Measurements from ENCODE around the gene PTH1R.

The PTH1R gene

GRCh38 chr3:46877406-46878125 lies at the start of gene PTH1R:
TSS of gene PTH1R (plus strand) at chr3:46877721. CDS start at chr3:46883560, 5,839 bp downstream.
- no peak for TF ChIP-seq CTCF (IDR thresholded peaks at IDR 0.05; ENCODE audit: extremely low read depth, insufficient read depth, missing control alignments)
- no peak for DNase-seq (ENCODE audit: low spot score)
- in situ Hi-C loops (cut with MboI; ENCODE audit: low pct_unique_long_range_greater_than_20kb, low sequenced_read_pairs, unreplicated experiment) = no loop called here

- DNase-seq (ENCODE audit: low spot score) = peak; percentile 85
- TF ChIP-seq CTCF (IDR thresholded peaks at IDR 0.05; ENCODE audit: extremely low read depth, insufficient read depth, missing control alignments) = no peak
- in situ Hi-C loops (cut with MboI; ENCODE audit: low pct_unique_long_range_greater_than_20kb, low sequenced_read_pairs, unreplicated experiment) = no loop called here
These were observed 47.8 kb upstream of the PTH1R start for GRCh38 chr3:46829699-46830208.

DNA sequence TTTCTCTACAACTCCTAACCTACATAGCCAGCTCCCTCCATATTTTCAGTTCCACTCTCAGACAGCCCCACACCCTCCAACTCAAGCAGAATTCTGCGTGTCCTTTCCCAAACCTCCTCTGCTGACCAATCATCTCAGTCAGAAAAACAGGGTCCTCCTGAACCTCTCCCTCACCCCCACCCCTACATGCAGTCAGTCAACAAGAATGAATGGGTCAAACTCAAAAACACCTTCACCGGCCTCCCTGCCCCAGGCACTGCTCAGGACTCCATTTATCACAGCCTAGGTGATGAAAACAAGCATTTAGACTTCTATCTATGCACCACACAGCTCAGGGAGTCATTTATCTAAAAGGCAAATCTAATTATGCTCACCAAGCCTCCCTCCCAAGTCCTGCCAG lies 46.7 kb upstream of the PTH1R start:
- no peak for DNase-seq (ENCODE audit: low spot score)
- no peak for TF ChIP-seq CTCF (IDR thresholded peaks at IDR 0.05; ENCODE audit: extremely low read depth, insufficient read depth, missing control alignments)
- in situ Hi-C loops (cut with MboI; ENCODE audit: low pct_unique_long_range_greater_than_20kb, low sequenced_read_pairs, unreplicated experiment) = no loop called here

DNA sequence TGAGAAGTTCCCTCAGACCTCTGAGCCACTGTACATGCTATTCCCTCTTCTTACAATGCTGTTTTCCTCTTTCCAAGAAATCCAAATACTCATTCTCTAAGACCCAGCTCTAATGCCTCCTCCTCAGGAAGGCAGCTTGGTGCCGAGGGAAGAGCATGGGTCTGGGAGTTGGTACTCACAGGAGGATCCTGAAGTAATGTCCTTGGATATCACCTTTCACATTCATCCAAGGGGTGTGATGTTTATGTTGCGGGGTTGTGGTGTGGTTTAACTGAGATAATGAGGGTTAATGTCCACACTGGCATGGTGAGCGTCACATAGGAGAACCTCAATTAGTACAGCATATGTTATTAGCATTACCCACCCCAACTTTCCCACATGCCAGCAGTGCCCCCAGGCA lies 46.2 kb upstream of the PTH1R start:
- in situ Hi-C loops (cut with MboI; ENCODE audit: low pct_unique_long_range_greater_than_20kb, low sequenced_read_pairs, unreplicated experiment) = no loop called here

GRCh38 chr3:46831841-46832240 lies 45.7 kb upstream of the PTH1R start:
- in situ Hi-C loops (cut with MboI; ENCODE audit: low pct_unique_long_range_greater_than_20kb, low sequenced_read_pairs, unreplicated experiment) = no loop called here
- no peak for DNase-seq (ENCODE audit: low spot score)
- TF ChIP-seq CTCF (IDR thresholded peaks at IDR 0.05; ENCODE audit: extremely low read depth, insufficient read depth, missing control alignments) = no peak

More for the DNA sequence above, 46.2 kb upstream of the PTH1R start:
- no peak for DNase-seq (ENCODE audit: low spot score)
- TF ChIP-seq CTCF (IDR thresholded peaks at IDR 0.05; ENCODE audit: extremely low read depth, insufficient read depth, missing control alignments) = no peak

DNA sequence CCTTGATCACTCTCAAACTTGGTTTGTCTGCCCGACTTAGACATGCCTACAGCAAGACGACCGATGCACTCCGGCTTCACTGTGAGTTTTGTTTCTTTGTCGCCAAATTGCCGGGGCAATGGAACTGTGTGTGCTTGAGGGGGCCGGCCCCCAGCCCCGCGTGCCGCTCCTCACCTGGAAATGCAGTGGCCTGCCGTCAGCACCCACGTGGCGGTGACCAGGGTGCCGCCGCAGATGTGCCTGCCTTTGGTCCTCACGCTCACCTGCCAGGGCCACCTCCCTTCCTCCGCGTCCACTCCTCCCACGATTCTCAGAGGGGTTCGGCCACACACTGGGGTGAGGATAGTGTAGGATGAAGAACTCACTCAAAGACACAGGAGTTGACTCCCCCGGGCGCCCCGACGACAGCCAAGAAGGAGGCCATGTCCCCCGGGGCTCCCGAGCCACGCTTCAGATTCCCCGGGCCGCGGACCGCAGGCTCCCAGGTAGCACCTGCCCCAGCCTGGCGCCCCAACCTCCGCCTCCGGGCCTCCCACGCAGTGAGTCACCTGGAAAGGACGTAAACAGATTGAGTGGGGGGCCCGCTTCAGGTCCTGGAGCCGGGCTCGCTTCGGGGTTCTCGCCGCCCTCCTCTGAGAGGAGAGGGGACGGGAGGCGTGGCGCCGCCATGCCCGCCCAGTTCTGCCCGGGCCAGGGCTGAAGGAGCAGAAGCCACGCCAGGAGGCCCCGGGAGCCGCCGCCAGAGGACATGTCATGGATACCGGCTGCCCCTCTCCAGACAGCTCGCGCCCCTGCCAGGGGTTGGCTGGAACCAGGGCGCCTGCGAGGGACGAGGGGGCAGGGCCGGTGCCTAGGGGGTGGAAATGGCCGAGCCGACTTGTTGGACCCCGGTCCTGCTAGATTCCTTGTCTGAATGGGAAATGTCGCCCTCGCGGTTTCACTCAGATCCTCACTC lies 43.9 kb upstream of the PTH1R start:
- DNase-seq (ENCODE audit: low spot score) = no peak
- TF ChIP-seq CTCF (IDR thresholded peaks at IDR 0.05; ENCODE audit: extremely low read depth, insufficient read depth, missing control alignments) = no peak
- in situ Hi-C loops (cut with MboI; ENCODE audit: low pct_unique_long_range_greater_than_20kb, low sequenced_read_pairs, unreplicated experiment) = no loop called here
